ENCODE measurements around the gene ZBTB2. TPM values are rescaled to one million over a fixed set of nuclear protein-coding genes. Genes with fewer than 3 reads are reported as not detected.

The ZBTB2 gene
- total and polyA plus RNA-seq, 2 experiments from 2014 or later, result 10.6 to 17.3 TPM

- Histone ChIP-seq H3K9me3 (ENCODE audit: low read depth) (no peaks in the 10 kb centered on the region), H3K4me3 (no peak overlapping the region), H3K9me2 (replicated peaks; ENCODE audit: insufficient read depth) (no peaks in the 10 kb centered on the region), H3K79me2 (no peaks in the 10 kb centered on the region), H2AFZ (no peak overlapping the region), H3K27ac (no peak overlapping the region), H3K27me3 (no peaks in the 10 kb centered on the region), H3K4me2 (no peak overlapping the region), H4K20me1 (ENCODE audit: insufficient read depth, poor library complexity, severe bottlenecking) (no peaks in the 10 kb centered on the region), H3K36me3 (replicated peaks; ENCODE audit: insufficient read depth, low read depth) (no peaks in the 10 kb centered on the region), H3K4me1 (ENCODE audit: insufficient read depth) (no peaks in the 10 kb centered on the region)
- WGBS (ENCODE audit: low lambda C conversion rate, missing lambda C conversion rate), result 96% methylated on average over 7 of the region's 7 CpGs
- no peak for DNase-seq (ENCODE audit: low spot score)
- TF ChIP-seq EZH2 (IDR thresholded peaks at IDR 0.05; ENCODE audit: borderline replicate concordance) (no peak), CTCF (IDR thresholded peaks at IDR 0.05; ENCODE audit: poor library complexity) (no peak), EZH2phosphoT487 (IDR thresholded peaks at IDR 0.05; ENCODE audit: low read depth, severe bottlenecking, unreplicated experiment) (no peak)
Measured at GRCh38 chr6:151351731-151352130, 39.6 kb downstream of the ZBTB2 start.

- Histone ChIP-seq H3K4me1 (ENCODE audit: insufficient read depth) (no peaks in the 10 kb centered on the region), H3K4me3 (no peak overlapping the region), H2AFZ (no peak overlapping the region), H3K27me3 (no peaks in the 10 kb centered on the region), H3K79me2 (no peaks in the 10 kb centered on the region), H3K36me3 (replicated peaks; ENCODE audit: insufficient read depth, low read depth) (no peaks in the 10 kb centered on the region), H3K9me3 (ENCODE audit: low read depth) (no peaks in the 10 kb centered on the region), H3K27ac (no peak overlapping the region), H4K20me1 (ENCODE audit: insufficient read depth, poor library complexity, severe bottlenecking) (no peaks in the 10 kb centered on the region), H3K4me2 (no peak overlapping the region), H3K9me2 (replicated peaks; ENCODE audit: insufficient read depth) (no peaks in the 10 kb centered on the region)
- TF ChIP-seq EZH2phosphoT487 (IDR thresholded peaks at IDR 0.05; ENCODE audit: low read depth, severe bottlenecking, unreplicated experiment) (no peak), EZH2 (IDR thresholded peaks at IDR 0.05; ENCODE audit: borderline replicate concordance) (no peak), CTCF (IDR thresholded peaks at IDR 0.05; ENCODE audit: poor library complexity) (no peak)
- WGBS (ENCODE audit: low lambda C conversion rate, missing lambda C conversion rate), result 96% methylated on average over 18 of the region's 18 CpGs
- DNase-seq (ENCODE audit: low spot score), result no peak
Measured at GRCh38 chr6:151351146-151351700, 40.1 kb downstream of the ZBTB2 start.

- no peak for DNase-seq (ENCODE audit: low spot score)
- H2AFZ ChIP-seq, result no peak overlapping the region
- no peaks in the 10 kb centered on the region for H3K36me3 ChIP-seq (replicated peaks; ENCODE audit: insufficient read depth, low read depth)
- H3K4me3 ChIP-seq, result no peak overlapping the region
- H4K20me1 ChIP-seq (ENCODE audit: insufficient read depth, poor library complexity, severe bottlenecking), result no peaks in the 10 kb centered on the region
- 97% methylated on average over 20 of the region's 20 CpGs for WGBS (ENCODE audit: low lambda C conversion rate, missing lambda C conversion rate)
- no peaks in the 10 kb centered on the region for H3K4me1 ChIP-seq (ENCODE audit: insufficient read depth)
- H3K27me3 ChIP-seq, result no peaks in the 10 kb centered on the region
- H3K27ac ChIP-seq, result no peak overlapping the region
- H3K9me3 ChIP-seq (ENCODE audit: low read depth), result no peaks in the 10 kb centered on the region
- TF ChIP-seq EZH2phosphoT487 (IDR thresholded peaks at IDR 0.05; ENCODE audit: low read depth, severe bottlenecking, unreplicated experiment), result no peak
- no peak for TF ChIP-seq EZH2 (IDR thresholded peaks at IDR 0.05; ENCODE audit: borderline replicate concordance)
- TF ChIP-seq CTCF (IDR thresholded peaks at IDR 0.05; ENCODE audit: poor library complexity), result no peak
- H3K4me2 ChIP-seq, result no peak overlapping the region
- H3K79me2 ChIP-seq, result no peaks in the 10 kb centered on the region
- no peaks in the 10 kb centered on the region for H3K9me2 ChIP-seq (replicated peaks; ENCODE audit: insufficient read depth)
Measured at GRCh38 chr6:151350442-151351145, 40.8 kb downstream of the ZBTB2 start.

Measured in hepatocyte (in vitro differentiated cells).